ENCODE data around the gene STN1.
A peak's percentile ranks its signal among the peaks of the same experiment; 100 is the strongest.

The STN1 gene

DNA sequence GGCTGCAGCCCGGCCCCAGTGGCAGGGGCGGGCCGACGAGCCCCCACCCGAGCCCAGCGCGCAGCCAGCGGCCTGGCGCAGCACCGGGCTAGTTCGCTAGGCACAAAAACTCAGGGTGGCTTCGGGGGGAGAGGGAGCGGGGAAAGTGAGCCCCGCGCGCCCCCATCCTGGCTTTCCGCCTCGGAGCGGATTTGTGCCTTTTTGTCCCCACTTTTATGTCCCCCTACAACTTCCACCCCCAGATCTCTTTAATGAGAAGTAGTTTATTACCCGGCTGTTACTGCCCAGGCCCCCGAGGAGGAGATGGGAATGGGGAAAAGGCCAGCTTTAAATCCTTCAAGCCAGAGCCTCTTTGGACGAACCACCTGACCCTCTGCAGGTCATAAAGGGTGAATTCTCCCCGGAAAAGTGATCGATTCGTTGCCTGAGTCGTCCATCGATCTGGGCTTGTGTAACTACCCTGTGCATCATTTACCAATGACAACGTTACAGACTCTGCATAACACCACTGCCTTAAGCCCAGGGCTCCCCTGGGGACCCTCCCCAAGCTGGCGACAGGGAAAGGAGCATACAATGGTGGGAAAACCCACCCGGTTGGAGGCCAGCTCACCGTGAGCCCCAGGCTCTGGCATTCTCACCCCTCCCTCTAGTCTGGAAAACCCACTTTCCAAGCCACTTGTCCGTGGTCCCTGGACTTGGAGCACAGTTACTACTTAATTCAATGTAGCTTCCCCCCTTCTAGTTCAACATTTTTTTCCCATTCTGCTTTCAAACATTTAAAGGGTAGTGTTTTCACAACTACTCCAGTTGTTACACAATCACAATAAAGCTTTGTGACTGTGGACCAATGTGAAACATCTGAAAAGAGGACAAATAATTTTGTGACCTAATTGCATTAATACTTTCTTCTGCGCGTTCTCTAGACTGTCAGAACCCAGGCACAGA lies 61.9 kb downstream of the STN1 start:
- Histone ChIP-seq H3K9ac (ENCODE audit: low read depth in 1 of 2, low read length in 2 of 2) (no peak overlapping the region), H3K4me3 (ENCODE audit: low read depth in 1 of 2, low read length in 2 of 2) (peak overlapping the region; percentile 41 to 45), H3K36me3 (ENCODE audit: control insufficient read depth in 1 of 2, insufficient read depth in 2 of 2, low read length in 2 of 2) (no peaks in the 10 kb centered on the region), H3K4me1 (ENCODE audit: control insufficient read depth in 1 of 2, insufficient read depth in 2 of 2, low read length in 2 of 2) (peaks cover 40 to 47% of the 10 kb centered on the region in 2 donors), H3K27me3 (ENCODE audit: control insufficient read depth in 1 of 2, insufficient read depth in 2 of 2, low read length in 2 of 2) (peaks cover 0 to 4% of the 10 kb centered on the region in 2 donors), H3K9me3 (ENCODE audit: control insufficient read depth in 1 of 2, low read length in 2 of 2) (no peaks in the 10 kb centered on the region), H3K27ac (ENCODE audit: low read depth, low read length) (no peak overlapping the region)

DNA sequence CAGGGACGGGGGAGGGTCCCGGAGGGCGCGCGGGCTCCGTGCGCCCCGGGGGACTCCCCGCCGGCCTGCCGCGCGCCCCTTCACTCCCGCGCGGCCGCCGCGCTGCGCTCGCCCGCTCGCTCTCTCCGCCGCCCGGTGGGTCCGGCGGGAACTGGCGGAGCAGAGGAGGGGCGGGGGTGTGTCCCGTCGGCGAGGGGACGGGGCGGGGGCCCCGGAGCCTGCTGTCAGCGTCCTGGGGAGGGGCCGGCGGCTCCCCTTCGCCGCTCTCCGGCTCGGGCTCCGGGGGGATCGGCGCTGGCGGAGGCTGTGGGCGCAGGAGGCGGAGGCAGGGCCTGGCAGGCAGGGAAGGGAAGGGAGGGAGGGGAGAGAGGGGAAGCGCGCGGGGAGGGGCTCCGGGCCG lies 62.6 kb downstream of the STN1 start, which contains the start of gene SH3PXD2A:
SH3PXD2A (minus strand) TSS at position 153 of the 400 bp plus-strand sequence. CDS start 310 bp downstream, outside the sequence.
- peaks cover 0 to 4% of the 10 kb centered on the region in 2 donors for H3K27me3 ChIP-seq (ENCODE audit: control insufficient read depth in 1 of 2, insufficient read depth in 2 of 2, low read length in 2 of 2)
- peaks cover 46 to 54% of the 10 kb centered on the region in 2 donors for H3K4me1 ChIP-seq (ENCODE audit: control insufficient read depth in 1 of 2, insufficient read depth in 2 of 2, low read length in 2 of 2)
- H3K27ac ChIP-seq (ENCODE audit: low read depth, low read length) = no peak within 1 kb of the TSS
- H3K4me3 ChIP-seq (ENCODE audit: low read depth in 1 of 2, low read length in 2 of 2) = peak within 1 kb of the TSS; percentile 64 to 69
- no peaks in the 10 kb centered on the region for H3K36me3 ChIP-seq (ENCODE audit: control insufficient read depth in 1 of 2, insufficient read depth in 2 of 2, low read length in 2 of 2)
- peak within 1 kb of the TSS; percentile 8 to 67 for H3K9ac ChIP-seq (ENCODE audit: low read depth in 1 of 2, low read length in 2 of 2)
- no peaks in the 10 kb centered on the region for H3K9me3 ChIP-seq (ENCODE audit: control insufficient read depth in 1 of 2, low read length in 2 of 2)

DNA sequence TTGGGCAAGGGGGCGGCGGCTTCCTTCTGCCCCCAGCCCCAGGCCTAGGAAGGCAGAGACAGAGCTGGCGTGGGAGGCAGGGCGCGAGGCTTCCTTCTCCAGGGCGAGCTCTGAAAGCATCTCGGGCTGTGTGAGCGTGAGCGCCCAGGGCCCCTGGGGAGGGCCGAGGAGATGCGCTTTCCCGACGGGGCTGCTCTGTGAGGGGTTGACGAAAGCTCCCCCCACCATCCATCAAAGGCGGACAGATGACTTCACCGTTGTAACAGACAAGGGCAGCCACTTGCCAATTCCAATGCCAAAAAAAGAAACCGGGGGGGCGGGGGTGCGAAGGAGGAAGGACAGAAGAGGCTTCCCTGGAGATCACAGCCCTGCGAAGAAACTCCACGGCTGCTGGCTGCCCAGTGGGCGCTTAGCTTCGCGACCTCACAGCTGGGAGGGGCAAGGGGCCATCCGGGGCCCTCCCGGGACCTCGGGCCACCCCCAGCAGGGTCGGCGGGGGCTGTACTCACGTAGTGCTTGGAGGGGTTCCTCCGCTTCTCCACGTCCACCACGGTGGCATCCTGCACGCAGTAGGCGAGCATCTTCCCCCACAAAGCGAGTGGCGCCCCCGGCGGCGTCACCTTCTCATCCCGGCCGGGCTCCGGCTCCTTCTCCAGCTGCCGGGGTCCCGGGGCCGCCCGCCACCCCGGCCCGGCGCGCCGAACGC lies 63.1 kb downstream of the STN1 start:
- Histone ChIP-seq H3K27me3 (ENCODE audit: control insufficient read depth in 1 of 2, insufficient read depth in 2 of 2, low read length in 2 of 2) (peaks cover 0 to 4% of the 10 kb centered on the region in 2 donors), H3K4me1 (ENCODE audit: control insufficient read depth in 1 of 2, insufficient read depth in 2 of 2, low read length in 2 of 2) (peaks cover 50 to 60% of the 10 kb centered on the region in 2 donors), H3K27ac (ENCODE audit: low read depth, low read length) (no peak overlapping the region), H3K4me3 (ENCODE audit: low read depth in 1 of 2, low read length in 2 of 2) (peak overlapping the region; percentile 64 to 69), H3K36me3 (ENCODE audit: control insufficient read depth in 1 of 2, insufficient read depth in 2 of 2, low read length in 2 of 2) (no peaks in the 10 kb centered on the region), H3K9me3 (ENCODE audit: control insufficient read depth in 1 of 2, low read length in 2 of 2) (no peaks in the 10 kb centered on the region), H3K9ac (ENCODE audit: low read depth in 1 of 2, low read length in 2 of 2) (peak overlapping the region in 1 of 2 donors; percentile 67)

DNA sequence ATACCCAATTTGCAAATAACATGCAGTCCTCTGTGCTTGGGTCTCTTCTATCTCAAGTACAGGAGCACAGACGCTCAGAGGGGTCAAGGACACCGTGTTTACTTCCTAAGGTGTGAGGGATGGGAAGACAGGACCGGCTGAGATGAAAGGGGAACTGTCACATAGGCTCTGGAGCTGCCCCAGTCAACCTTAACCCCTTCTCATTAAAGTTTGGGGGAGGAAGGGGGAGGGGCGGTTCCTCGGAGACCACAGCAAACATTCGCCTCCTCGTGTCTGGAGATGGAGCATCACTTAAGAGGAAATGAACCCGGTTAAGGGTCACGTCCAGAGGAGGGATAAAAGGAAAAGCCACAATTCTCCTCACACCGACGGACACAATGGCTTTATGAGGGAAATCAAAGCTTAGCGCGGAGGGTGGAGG lies 63.7 kb downstream of the STN1 start:
- Histone ChIP-seq H3K4me3 (ENCODE audit: low read depth in 1 of 2, low read length in 2 of 2) (peak overlapping the region; percentile 64 to 69), H3K9me3 (ENCODE audit: control insufficient read depth in 1 of 2, low read length in 2 of 2) (no peaks in the 10 kb centered on the region), H3K27me3 (ENCODE audit: control insufficient read depth in 1 of 2, insufficient read depth in 2 of 2, low read length in 2 of 2) (peaks cover 0 to 4% of the 10 kb centered on the region in 2 donors), H3K4me1 (ENCODE audit: control insufficient read depth in 1 of 2, insufficient read depth in 2 of 2, low read length in 2 of 2) (peaks cover 50 to 62% of the 10 kb centered on the region in 2 donors), H3K27ac (ENCODE audit: low read depth, low read length) (no peak overlapping the region), H3K36me3 (ENCODE audit: control insufficient read depth in 1 of 2, insufficient read depth in 2 of 2, low read length in 2 of 2) (no peaks in the 10 kb centered on the region), H3K9ac (ENCODE audit: low read depth in 1 of 2, low read length in 2 of 2) (peak overlapping the region; percentile 8 to 67)

DNA sequence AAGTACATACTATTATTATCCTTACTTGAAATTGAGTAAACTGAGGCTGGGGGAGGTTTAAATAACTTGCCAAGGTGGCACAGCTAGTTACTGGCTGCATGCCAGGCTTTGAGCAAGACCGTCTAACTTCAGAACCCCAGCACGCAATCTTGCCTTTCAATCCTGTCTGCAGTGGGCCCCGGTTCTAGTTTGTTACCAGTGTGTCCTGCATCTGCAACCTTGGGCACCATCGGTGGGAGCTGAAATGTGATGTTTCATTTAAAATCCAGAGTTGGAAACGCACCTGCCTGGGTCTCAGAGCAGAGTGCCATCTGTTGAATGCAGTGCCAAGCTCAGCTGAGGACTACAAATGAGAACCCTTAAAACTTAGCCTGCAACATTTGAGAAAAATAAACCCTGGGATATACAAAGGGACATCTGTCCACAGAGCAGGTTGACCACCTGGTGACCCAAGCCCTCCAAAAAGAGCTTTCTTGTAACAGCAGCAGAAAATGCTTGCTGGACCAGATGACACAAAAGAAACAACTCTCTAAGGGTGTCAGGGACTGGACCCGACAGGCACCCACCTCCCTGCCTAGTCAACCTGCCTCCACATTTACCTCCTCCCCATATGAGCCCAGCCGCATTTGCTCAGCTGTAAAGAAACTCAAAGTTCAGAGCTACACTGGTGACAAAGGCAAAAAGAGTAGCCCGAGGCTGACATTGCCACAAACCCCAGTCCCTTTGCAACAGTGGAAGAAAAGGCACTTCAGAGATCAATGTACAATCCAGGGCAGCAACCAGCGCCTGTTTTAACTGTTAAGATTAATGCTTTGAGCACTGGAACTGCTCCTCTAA lies 64.3 kb downstream of the STN1 start:
- H3K9me3 ChIP-seq (ENCODE audit: control insufficient read depth in 1 of 2, low read length in 2 of 2) = no peaks in the 10 kb centered on the region
- H3K4me1 ChIP-seq (ENCODE audit: control insufficient read depth in 1 of 2, insufficient read depth in 2 of 2, low read length in 2 of 2) = peaks cover 45 to 59% of the 10 kb centered on the region in 2 donors
- H3K27ac ChIP-seq (ENCODE audit: low read depth, low read length) = no peak overlapping the region
- peak overlapping the region; percentile 64 to 69 for H3K4me3 ChIP-seq (ENCODE audit: low read depth in 1 of 2, low read length in 2 of 2)
- H3K9ac ChIP-seq (ENCODE audit: low read depth in 1 of 2, low read length in 2 of 2) = peak overlapping the region; percentile 8 to 67
- peaks cover 0 to 4% of the 10 kb centered on the region in 2 donors for H3K27me3 ChIP-seq (ENCODE audit: control insufficient read depth in 1 of 2, insufficient read depth in 2 of 2, low read length in 2 of 2)
- no peaks in the 10 kb centered on the region for H3K36me3 ChIP-seq (ENCODE audit: control insufficient read depth in 1 of 2, insufficient read depth in 2 of 2, low read length in 2 of 2)

DNA sequence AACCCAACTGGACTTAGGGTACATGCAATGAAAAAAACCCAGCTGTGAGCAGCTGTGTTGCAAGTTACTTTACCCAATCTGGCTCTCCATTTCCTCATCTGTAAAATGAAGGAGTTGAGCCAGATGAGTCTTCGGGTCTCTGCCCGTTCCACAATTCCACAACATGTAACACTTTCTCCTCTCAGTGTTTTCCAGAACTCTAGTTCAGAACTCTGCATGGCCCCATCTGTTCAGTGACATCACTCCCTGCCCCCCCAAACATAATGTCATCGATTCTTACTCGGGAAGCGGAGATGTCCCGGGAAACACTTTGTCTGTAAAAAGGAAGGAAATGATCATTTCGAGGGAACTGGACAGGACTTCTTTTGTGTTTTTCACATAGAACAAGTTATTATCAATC lies 65.1 kb downstream of the STN1 start:
- no peaks in the 10 kb centered on the region for H3K9me3 ChIP-seq (ENCODE audit: control insufficient read depth in 1 of 2, low read length in 2 of 2)
- H3K36me3 ChIP-seq (ENCODE audit: control insufficient read depth in 1 of 2, insufficient read depth in 2 of 2, low read length in 2 of 2) = no peaks in the 10 kb centered on the region
- peaks cover 46 to 56% of the 10 kb centered on the region in 2 donors for H3K4me1 ChIP-seq (ENCODE audit: control insufficient read depth in 1 of 2, insufficient read depth in 2 of 2, low read length in 2 of 2)
- H3K27ac ChIP-seq (ENCODE audit: low read depth, low read length) = no peak overlapping the region
- no peak overlapping the region for H3K9ac ChIP-seq (ENCODE audit: low read depth in 1 of 2, low read length in 2 of 2)
- peaks cover 0 to 4% of the 10 kb centered on the region in 2 donors for H3K27me3 ChIP-seq (ENCODE audit: control insufficient read depth in 1 of 2, insufficient read depth in 2 of 2, low read length in 2 of 2)
- no peak overlapping the region for H3K4me3 ChIP-seq (ENCODE audit: low read depth in 1 of 2, low read length in 2 of 2)

DNA sequence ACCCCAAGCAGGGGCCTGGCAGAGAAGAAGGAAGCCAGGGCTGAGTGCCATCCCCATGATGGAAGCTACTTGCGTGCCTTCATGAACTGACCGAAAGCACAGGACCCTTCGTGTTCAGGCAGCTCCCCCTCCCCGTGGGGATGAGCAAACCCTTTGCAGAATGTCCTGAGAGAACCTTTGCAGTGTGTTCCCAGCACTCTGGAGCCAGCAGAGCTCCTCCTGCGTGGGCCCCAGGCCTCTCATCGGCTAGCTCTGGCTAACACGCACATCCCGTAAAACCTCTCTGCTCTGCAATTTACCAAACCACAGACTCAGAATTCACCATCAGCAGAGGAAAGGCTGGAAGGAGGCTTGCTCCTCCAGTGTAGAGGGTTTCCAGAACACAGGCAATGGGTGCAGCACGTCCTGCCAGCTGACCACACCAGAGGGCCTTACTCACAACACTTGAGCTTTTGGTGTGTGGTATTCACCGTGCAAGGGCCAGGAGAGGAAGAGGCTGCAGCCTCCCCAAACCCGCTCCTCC lies 65.7 kb downstream of the STN1 start:
- Histone ChIP-seq H3K27me3 (ENCODE audit: control insufficient read depth in 1 of 2, insufficient read depth in 2 of 2, low read length in 2 of 2) (peaks cover 0 to 4% of the 10 kb centered on the region in 2 donors), H3K4me1 (ENCODE audit: control insufficient read depth in 1 of 2, insufficient read depth in 2 of 2, low read length in 2 of 2) (peaks cover 46 to 56% of the 10 kb centered on the region in 2 donors), H3K4me3 (ENCODE audit: low read depth in 1 of 2, low read length in 2 of 2) (no peak overlapping the region), H3K36me3 (ENCODE audit: control insufficient read depth in 1 of 2, insufficient read depth in 2 of 2, low read length in 2 of 2) (no peaks in the 10 kb centered on the region), H3K27ac (ENCODE audit: low read depth, low read length) (no peak overlapping the region), H3K9me3 (ENCODE audit: control insufficient read depth in 1 of 2, low read length in 2 of 2) (no peaks in the 10 kb centered on the region), H3K9ac (ENCODE audit: low read depth in 1 of 2, low read length in 2 of 2) (no peak overlapping the region)

DNA sequence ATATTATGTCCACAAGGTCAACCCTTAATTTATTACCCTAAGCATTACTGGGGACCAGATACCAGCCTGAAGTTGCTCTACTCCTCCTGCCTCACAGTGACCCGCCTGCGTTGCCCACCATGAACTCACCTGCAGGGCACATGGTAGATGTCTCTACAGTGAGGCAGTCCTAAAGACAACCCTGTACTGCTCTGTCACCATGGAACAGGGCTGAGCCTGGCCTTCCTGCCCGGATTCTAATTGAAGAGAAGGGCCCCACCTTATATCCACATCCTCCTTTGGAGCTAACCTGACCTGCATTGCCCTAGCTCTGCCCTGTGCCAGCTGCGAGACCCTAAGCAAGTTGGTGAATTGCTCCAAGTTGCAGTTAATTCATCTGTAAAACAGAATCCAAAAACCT lies 66.7 kb downstream of the STN1 start:
- Histone ChIP-seq H3K27ac (ENCODE audit: low read depth, low read length) (no peak overlapping the region), H3K9ac (ENCODE audit: low read depth in 1 of 2, low read length in 2 of 2) (no peak overlapping the region), H3K36me3 (ENCODE audit: control insufficient read depth in 1 of 2, insufficient read depth in 2 of 2, low read length in 2 of 2) (no peaks in the 10 kb centered on the region), H3K4me3 (ENCODE audit: low read depth in 1 of 2, low read length in 2 of 2) (no peak overlapping the region), H3K9me3 (ENCODE audit: control insufficient read depth in 1 of 2, low read length in 2 of 2) (no peaks in the 10 kb centered on the region), H3K4me1 (ENCODE audit: control insufficient read depth in 1 of 2, insufficient read depth in 2 of 2, low read length in 2 of 2) (peaks cover 51 to 57% of the 10 kb centered on the region in 2 donors), H3K27me3 (ENCODE audit: control insufficient read depth in 1 of 2, insufficient read depth in 2 of 2, low read length in 2 of 2) (peaks cover 0 to 4% of the 10 kb centered on the region in 2 donors)

DNA sequence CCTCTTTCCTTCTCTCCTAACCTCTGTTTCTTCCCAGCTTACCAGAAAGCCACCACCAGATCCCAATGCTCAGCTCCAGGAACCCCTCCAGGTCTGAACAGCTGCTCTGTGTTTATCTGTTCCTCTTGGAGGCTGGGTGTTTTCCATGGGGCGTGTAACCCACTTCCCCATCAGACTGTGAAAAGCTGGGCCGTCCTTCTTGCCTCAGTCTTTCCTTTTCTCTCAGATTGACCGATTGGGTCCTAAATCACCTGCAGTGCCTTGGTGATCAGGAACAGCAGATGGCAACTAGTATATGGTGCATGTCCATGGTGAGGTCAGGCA lies 67.5 kb downstream of the STN1 start:
- H3K27ac ChIP-seq (ENCODE audit: low read depth, low read length) = no peak overlapping the region
- no peaks in the 10 kb centered on the region for H3K36me3 ChIP-seq (ENCODE audit: control insufficient read depth in 1 of 2, insufficient read depth in 2 of 2, low read length in 2 of 2)

More for the DNA sequence above, 67.5 kb downstream of the STN1 start:
- H3K9me3 ChIP-seq (ENCODE audit: control insufficient read depth in 1 of 2, low read length in 2 of 2) = no peaks in the 10 kb centered on the region
- peaks cover 0 to 4% of the 10 kb centered on the region in 2 donors for H3K27me3 ChIP-seq (ENCODE audit: control insufficient read depth in 1 of 2, insufficient read depth in 2 of 2, low read length in 2 of 2)
- peaks cover 54 to 60% of the 10 kb centered on the region in 2 donors for H3K4me1 ChIP-seq (ENCODE audit: control insufficient read depth in 1 of 2, insufficient read depth in 2 of 2, low read length in 2 of 2)
- H3K9ac ChIP-seq (ENCODE audit: low read depth in 1 of 2, low read length in 2 of 2) = no peak overlapping the region
- H3K4me3 ChIP-seq (ENCODE audit: low read depth in 1 of 2, low read length in 2 of 2) = no peak overlapping the region
